ENCODE measurements around the gene ITGA11.

The ITGA11 gene

DNA sequence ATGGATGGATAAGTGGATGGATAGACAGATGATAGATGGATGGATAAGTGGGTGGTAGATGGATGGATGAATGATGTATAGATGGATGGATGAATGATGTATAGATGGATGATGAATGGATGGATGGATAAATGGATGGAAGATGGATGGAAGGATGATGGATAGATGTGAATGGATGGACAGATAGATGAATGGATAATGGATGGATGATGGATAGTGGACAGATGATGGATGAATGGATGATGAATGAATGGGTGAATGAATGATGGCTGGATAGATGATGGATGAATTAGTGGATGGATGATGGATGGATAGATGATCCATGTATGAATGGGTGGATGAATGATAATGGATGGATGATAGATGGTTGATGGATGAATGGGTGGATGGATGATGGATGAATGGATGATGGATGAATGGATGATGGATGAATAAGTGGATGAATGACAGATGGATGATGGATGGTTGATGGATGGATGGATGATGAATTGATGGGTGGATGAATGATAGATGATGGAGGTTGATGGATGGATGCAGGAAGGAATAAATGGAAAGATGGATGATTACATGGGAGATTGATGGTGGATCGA is 69.3 kb downstream of the ITGA11 start:
- no peaks in the 10 kb centered on the region for H3K4me1 ChIP-seq (ENCODE audit: control insufficient read depth, insufficient read depth, low read length)
- H3K27me3 ChIP-seq (ENCODE audit: control insufficient read depth, insufficient read depth, low read length) = no peaks in the 10 kb centered on the region
- H3K9me3 ChIP-seq (ENCODE audit: control insufficient read depth, low read length) = no peaks in the 10 kb centered on the region
- no peaks in the 10 kb centered on the region for H3K36me3 ChIP-seq (ENCODE audit: control insufficient read depth, insufficient read depth, low read length)
- H3K4me3 ChIP-seq (ENCODE audit: low read length) = no peak overlapping the region
- no peak overlapping the region for H3K9ac ChIP-seq (ENCODE audit: low read length)

GRCh38 chr15:68360721-68361120 is 71.2 kb downstream of the ITGA11 start:
- H3K9me3 ChIP-seq (ENCODE audit: control insufficient read depth, low read length) = no peaks in the 10 kb centered on the region
- no peak overlapping the region for H3K4me3 ChIP-seq (ENCODE audit: low read length)
- no peaks in the 10 kb centered on the region for H3K36me3 ChIP-seq (ENCODE audit: control insufficient read depth, insufficient read depth, low read length)
- H3K9ac ChIP-seq (ENCODE audit: low read length) = no peak overlapping the region
- H3K4me1 ChIP-seq (ENCODE audit: control insufficient read depth, insufficient read depth, low read length) = no peaks in the 10 kb centered on the region
- H3K27me3 ChIP-seq (ENCODE audit: control insufficient read depth, insufficient read depth, low read length) = no peaks in the 10 kb centered on the region

DNA sequence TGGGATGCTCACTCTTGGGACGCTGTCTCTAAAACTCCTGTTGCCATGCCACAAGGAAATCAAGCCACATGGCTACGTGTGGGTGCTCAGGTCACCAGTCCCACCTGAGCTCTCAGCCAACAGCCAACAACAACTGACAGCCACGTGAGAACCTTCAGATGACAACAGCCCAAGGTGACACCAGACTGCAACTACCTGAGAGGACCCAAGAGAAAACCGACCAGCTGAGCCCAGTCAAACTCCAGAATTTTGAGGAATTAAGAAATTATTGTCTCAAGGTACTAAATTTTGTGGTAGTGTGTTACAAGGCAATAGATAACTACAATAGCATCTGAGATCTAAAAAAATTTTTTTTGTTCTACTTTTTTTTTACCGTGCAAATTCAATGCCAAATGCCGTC is 75.2 kb downstream of the ITGA11 start:
- H3K27me3 ChIP-seq (ENCODE audit: control insufficient read depth, insufficient read depth, low read length) = no peaks in the 10 kb centered on the region
- no peaks in the 10 kb centered on the region for H3K9me3 ChIP-seq (ENCODE audit: control insufficient read depth, low read length)
- H3K36me3 ChIP-seq (ENCODE audit: control insufficient read depth, insufficient read depth, low read length) = no peaks in the 10 kb centered on the region
- no peak overlapping the region for H3K4me3 ChIP-seq (ENCODE audit: low read length)
- H3K4me1 ChIP-seq (ENCODE audit: control insufficient read depth, insufficient read depth, low read length) = no peaks in the 10 kb centered on the region
- no peak overlapping the region for H3K9ac ChIP-seq (ENCODE audit: low read length)

DNA sequence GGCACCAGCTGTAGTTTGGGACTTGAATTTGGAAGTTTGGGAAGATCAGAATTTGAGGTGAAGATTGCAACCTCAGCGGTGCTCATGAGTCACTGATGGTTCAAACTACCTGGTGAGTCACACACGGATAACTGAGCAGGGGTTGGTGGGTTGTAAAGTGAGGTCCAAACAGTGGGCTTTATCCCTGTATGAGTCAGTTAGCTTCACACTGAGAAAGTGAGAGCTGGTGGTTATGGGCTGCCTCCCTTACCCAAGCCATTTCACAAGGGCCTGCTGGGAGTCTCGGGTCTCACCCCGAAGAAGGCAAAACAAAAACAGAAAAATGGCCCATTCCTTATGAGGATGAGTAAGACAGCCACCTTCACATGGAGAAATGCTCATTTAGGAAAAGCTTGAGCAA is 77.0 kb downstream of the ITGA11 start:
- H3K9me3 ChIP-seq (ENCODE audit: control insufficient read depth, low read length) = no peaks in the 10 kb centered on the region
- no peaks in the 10 kb centered on the region for H3K27me3 ChIP-seq (ENCODE audit: control insufficient read depth, insufficient read depth, low read length)
- no peak overlapping the region for H3K9ac ChIP-seq (ENCODE audit: low read length)
- no peaks in the 10 kb centered on the region for H3K36me3 ChIP-seq (ENCODE audit: control insufficient read depth, insufficient read depth, low read length)
- H3K4me1 ChIP-seq (ENCODE audit: control insufficient read depth, insufficient read depth, low read length) = no peaks in the 10 kb centered on the region
- H3K4me3 ChIP-seq (ENCODE audit: low read length) = no peak overlapping the region

GRCh38 chr15:68354268-68354667 is 77.7 kb downstream of the ITGA11 start:
- Histone ChIP-seq H3K4me3 (ENCODE audit: low read length) (no peak overlapping the region), H3K4me1 (ENCODE audit: control insufficient read depth, insufficient read depth, low read length) (no peaks in the 10 kb centered on the region), H3K9me3 (ENCODE audit: control insufficient read depth, low read length) (no peaks in the 10 kb centered on the region)

GRCh38 chr15:68353421-68354135 is 78.4 kb downstream of the ITGA11 start:
- H3K4me1 ChIP-seq (ENCODE audit: control insufficient read depth, insufficient read depth, low read length) = no peaks in the 10 kb centered on the region
- H3K36me3 ChIP-seq (ENCODE audit: control insufficient read depth, insufficient read depth, low read length) = no peaks in the 10 kb centered on the region
- H3K9ac ChIP-seq (ENCODE audit: low read length) = no peak overlapping the region
- H3K27me3 ChIP-seq (ENCODE audit: control insufficient read depth, insufficient read depth, low read length) = no peaks in the 10 kb centered on the region
- H3K4me3 ChIP-seq (ENCODE audit: low read length) = no peak overlapping the region
- no peaks in the 10 kb centered on the region for H3K9me3 ChIP-seq (ENCODE audit: control insufficient read depth, low read length)

More at GRCh38 chr15:68354268-68354667, 77.7 kb downstream of the ITGA11 start:
- H3K27me3 ChIP-seq (ENCODE audit: control insufficient read depth, insufficient read depth, low read length) = no peaks in the 10 kb centered on the region
- H3K9ac ChIP-seq (ENCODE audit: low read length) = no peak overlapping the region
- no peaks in the 10 kb centered on the region for H3K36me3 ChIP-seq (ENCODE audit: control insufficient read depth, insufficient read depth, low read length)

- Histone ChIP-seq H3K9me3 (ENCODE audit: control insufficient read depth, low read length) (no peaks in the 10 kb centered on the region), H3K36me3 (ENCODE audit: control insufficient read depth, insufficient read depth, low read length) (no peaks in the 10 kb centered on the region), H3K4me1 (ENCODE audit: control insufficient read depth, insufficient read depth, low read length) (no peaks in the 10 kb centered on the region), H3K27me3 (ENCODE audit: control insufficient read depth, insufficient read depth, low read length) (no peaks in the 10 kb centered on the region), H3K4me3 (ENCODE audit: low read length) (no peak overlapping the region), H3K9ac (ENCODE audit: low read length) (no peak overlapping the region)
These were observed 79.4 kb downstream of the ITGA11 start for GRCh38 chr15:68352401-68353062.

DNA sequence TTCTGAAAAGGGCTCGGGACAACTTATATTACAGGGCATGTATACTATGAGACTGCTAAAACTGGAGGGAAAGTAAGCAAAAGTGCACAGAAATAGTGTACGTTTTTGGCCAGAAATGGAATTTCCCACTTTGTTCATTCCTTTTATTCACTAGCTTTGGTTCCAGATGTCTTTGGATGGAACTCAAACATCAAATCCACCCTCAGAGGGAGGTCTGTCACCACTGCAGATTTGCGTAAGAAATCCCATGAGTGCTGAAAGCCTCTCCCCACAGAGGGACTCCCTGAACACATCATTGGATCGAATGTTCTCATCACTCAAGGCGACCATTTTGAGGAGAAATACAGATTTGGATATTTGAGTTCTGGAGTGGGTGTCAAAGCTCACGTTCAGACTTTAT is 82.8 kb downstream of the ITGA11 start:
- Histone ChIP-seq H3K36me3 (ENCODE audit: control insufficient read depth, insufficient read depth, low read length) (no peaks in the 10 kb centered on the region), H3K4me1 (ENCODE audit: control insufficient read depth, insufficient read depth, low read length) (no peaks in the 10 kb centered on the region)

GRCh38 chr15:68348606-68349005 is 83.4 kb downstream of the ITGA11 start:
- Histone ChIP-seq H3K36me3 (ENCODE audit: control insufficient read depth, insufficient read depth, low read length) (no peaks in the 10 kb centered on the region), H3K4me3 (ENCODE audit: low read length) (no peak overlapping the region), H3K27me3 (ENCODE audit: control insufficient read depth, insufficient read depth, low read length) (no peaks in the 10 kb centered on the region), H3K4me1 (ENCODE audit: control insufficient read depth, insufficient read depth, low read length) (no peaks in the 10 kb centered on the region), H3K9ac (ENCODE audit: low read length) (no peak overlapping the region), H3K9me3 (ENCODE audit: control insufficient read depth, low read length) (no peaks in the 10 kb centered on the region)

More for the DNA sequence above, 82.8 kb downstream of the ITGA11 start:
- Histone ChIP-seq H3K9ac (ENCODE audit: low read length) (no peak overlapping the region), H3K9me3 (ENCODE audit: control insufficient read depth, low read length) (no peaks in the 10 kb centered on the region), H3K4me3 (ENCODE audit: low read length) (no peak overlapping the region), H3K27me3 (ENCODE audit: control insufficient read depth, insufficient read depth, low read length) (no peaks in the 10 kb centered on the region)

DNA sequence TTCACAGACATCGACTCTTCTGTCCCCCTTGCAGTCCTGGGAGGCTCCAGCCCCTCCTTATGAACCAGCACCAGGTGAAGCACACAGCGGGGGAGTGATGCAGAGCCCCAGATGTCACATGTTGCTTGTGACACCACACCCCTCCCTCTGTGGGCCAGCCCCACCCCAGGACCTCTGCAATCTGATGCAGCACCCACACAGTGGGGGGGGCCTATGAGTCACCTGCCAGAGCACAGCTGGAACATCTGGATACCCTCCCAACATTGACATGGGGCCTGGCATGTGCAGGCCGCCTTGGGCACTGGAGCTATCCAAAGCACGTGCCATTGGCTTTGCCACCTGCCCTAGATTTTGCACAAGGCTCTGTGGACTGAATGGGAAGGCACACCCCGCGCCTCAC is 83.9 kb downstream of the ITGA11 start:
- Histone ChIP-seq H3K4me1 (ENCODE audit: control insufficient read depth, insufficient read depth, low read length) (no peaks in the 10 kb centered on the region), H3K9ac (ENCODE audit: low read length) (no peak overlapping the region), H3K36me3 (ENCODE audit: control insufficient read depth, insufficient read depth, low read length) (no peaks in the 10 kb centered on the region)

DNA sequence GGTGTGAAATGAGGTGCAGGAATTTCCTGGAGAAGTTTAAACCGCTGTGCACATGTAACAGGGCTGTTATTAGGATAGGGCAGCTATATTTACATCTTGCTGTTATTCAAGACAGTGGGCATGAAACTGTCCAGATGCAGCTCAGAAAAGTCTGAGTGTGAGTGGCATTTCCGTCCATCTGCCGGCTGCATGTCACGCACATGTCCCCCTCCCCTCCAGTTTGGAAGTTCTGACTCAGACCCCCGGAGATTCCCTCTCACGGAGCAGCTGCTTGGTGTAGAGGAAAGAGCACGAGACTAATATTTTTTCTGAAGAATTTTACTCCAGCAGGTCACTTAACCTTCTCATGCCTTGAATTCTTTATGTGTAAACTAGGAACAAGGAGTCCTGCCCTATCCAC is 84.6 kb downstream of the ITGA11 start:
- H3K27me3 ChIP-seq (ENCODE audit: control insufficient read depth, insufficient read depth, low read length) = no peaks in the 10 kb centered on the region
- no peaks in the 10 kb centered on the region for H3K36me3 ChIP-seq (ENCODE audit: control insufficient read depth, insufficient read depth, low read length)
- H3K9ac ChIP-seq (ENCODE audit: low read length) = no peak overlapping the region
- H3K4me1 ChIP-seq (ENCODE audit: control insufficient read depth, insufficient read depth, low read length) = no peaks in the 10 kb centered on the region
- no peak overlapping the region for H3K4me3 ChIP-seq (ENCODE audit: low read length)
- H3K9me3 ChIP-seq (ENCODE audit: control insufficient read depth, low read length) = no peaks in the 10 kb centered on the region

More for the DNA sequence above, 83.9 kb downstream of the ITGA11 start:
- Histone ChIP-seq H3K4me3 (ENCODE audit: low read length) (no peak overlapping the region), H3K27me3 (ENCODE audit: control insufficient read depth, insufficient read depth, low read length) (no peaks in the 10 kb centered on the region), H3K9me3 (ENCODE audit: control insufficient read depth, low read length) (no peaks in the 10 kb centered on the region)

- H3K36me3 ChIP-seq (ENCODE audit: control insufficient read depth, insufficient read depth, low read length) = no peaks in the 10 kb centered on the region
- no peaks in the 10 kb centered on the region for H3K9me3 ChIP-seq (ENCODE audit: control insufficient read depth, low read length)
- H3K27me3 ChIP-seq (ENCODE audit: control insufficient read depth, insufficient read depth, low read length) = no peaks in the 10 kb centered on the region
- H3K4me1 ChIP-seq (ENCODE audit: control insufficient read depth, insufficient read depth, low read length) = no peaks in the 10 kb centered on the region
- H3K4me3 ChIP-seq (ENCODE audit: low read length) = no peak overlapping the region
- no peak overlapping the region for H3K9ac ChIP-seq (ENCODE audit: low read length)
These were observed 85.0 kb downstream of the ITGA11 start for GRCh38 chr15:68346979-68347378.
